K562 (cell line): ENCODE measurements around the gene HMOX1. TPM values are rescaled to one million over a fixed set of nuclear protein-coding genes. Genes with fewer than 3 reads are reported as not detected.
A peak's percentile ranks its signal among the peaks of the same experiment; 100 is the strongest.

Source experiments
- DMBX1 ChIP-seq: fragments of 250-450 bp; sonication (Bioruptor Pico); IDR thresholded peaks from 2 replicates; pipeline ENCODE4 v1.8.0; 2022; ENCODE audit warnings: inconsistent platforms, mild to moderate bottlenecking, moderate library complexity, borderline replicate concordance
- POLR2A ChIP-seq: fragments of 450-650 bp; conservative IDR thresholded peaks from 2 replicates; pipeline ENCODE4 v1.6.1; 2016
- POLR2G ChIP-seq: fragments of 200-400 bp; formaldehyde crosslinking; IDR thresholded peaks from 2 replicates; pipeline ENCODE4 v1.6.1; 2017; ENCODE audit warnings: low read depth, mild to moderate bottlenecking, antibody characterized with exemption, low read length, moderate library complexity
- REST ChIP-seq, 2 experiments: fragments of 450-650 bp; formaldehyde crosslinking in 1 of 2; IDR thresholded peaks; 2 replicates each; pipeline versions ENCODE4 v1.4.0 to v1.6.1; 2014 to 2020; ENCODE audit warnings: mild to moderate bottlenecking in 2 of 2, borderline replicate concordance in 1 of 2, low read depth in 1 of 2
- SP2 ChIP-seq: IDR thresholded peaks from 2 replicates; pipeline ENCODE4 v1.6.1; 2011; ENCODE audit warnings: mild to moderate bottlenecking, low read depth, low read length, moderate library complexity; ENCODE audit not compliant: poor library complexity, severe bottlenecking; ENCODE audit errors: extremely low read depth
- THRAP3 ChIP-seq: fragments of 450-650 bp; IDR thresholded peaks from 2 replicates; pipeline ENCODE4 v1.6.1; 2016; ENCODE audit warnings: mild to moderate bottlenecking, inconsistent platforms, borderline replicate concordance
- TRIM24 ChIP-seq, 2 experiments: fragments of 450-650 bp; IDR thresholded peaks; 2 replicates each; pipeline ENCODE4 v1.6.1; 2016
- ZNF12 ChIP-seq: sonication (generic); formaldehyde crosslinking; IDR thresholded peaks from 2 replicates; pipeline ENCODE4 v1.4.0; 2020; ENCODE audit warnings: mild to moderate bottlenecking, missing genetic modification reagents
- ZNF609 ChIP-seq: sonication (generic); formaldehyde crosslinking; IDR thresholded peaks from 2 replicates; pipeline ENCODE4 v1.8.1; 2023; ENCODE audit warnings: missing genetic modification reagents, mild to moderate bottlenecking, borderline replicate concordance
- ZNF740 ChIP-seq, 3 experiments: fragments of 200-800 bp in 1 of 3; sonication (Bioruptor generic) in 1 of 3; sonication (generic) in 1 of 3; formaldehyde crosslinking in 1 of 3; IDR thresholded peaks; 2 replicates each; pipeline versions ENCODE4 v1.6.1 to v1.8.0; 2016 to 2022; ENCODE audit warnings: mild to moderate bottlenecking in 2 of 3, missing compliant biosample characterization in 2 of 3, missing genetic modification characterization in 2 of 3, missing genetic modification reagents in 1 of 3
- ZNF785 ChIP-seq: fragments of 250-450 bp; sonication (Bioruptor Pico); IDR thresholded peaks from 2 replicates; pipeline ENCODE4 v1.4.0; 2020; ENCODE audit warnings: mild to moderate bottlenecking
- polyA plus RNA-seq, 8 experiments: library from polyadenylated mRNA; depleted of rRNA in 4 of 8; stranded (reverse) in 5 of 8; unstranded in 3 of 8; fragments of >200 nt; fragmentation: Nextera tagmentation in 2 of 8; fragmentation: Illumina TruSeq in 1 of 8; extraction: Ambion mirVana in 2 of 8; extraction: Trizol in 1 of 8; gene quantifications; 2 replicates each; pipeline versions ENCODE4 v1.2.1 to v1.2.3, GENCODE V29; 2011 to 2014; ENCODE audit warnings: inconsistent platforms in 1 of 8, missing spikeins in 1 of 8
- total RNA-seq, 7 experiments: library from RNA; depleted of rRNA in 6 of 7; stranded (reverse); fragments of >200 nt in 6 of 7; fragmentation: Illumina TruSeq in 2 of 7; extraction: Trizol in 2 of 7; gene quantifications; 2 replicates each; pipeline versions ENCODE4 v1.2.1 to v1.2.3, GENCODE V29; 2011 to 2021; ENCODE audit warnings: low replicate concordance in 1 of 7

The HMOX1 gene
- total and polyA plus RNA-seq, 9 of the 15 experiments (the other 6 are each of a cell fraction or from before 2014, with no cell fraction given) = not detected

- TF ChIP-seq ZNF785 (CRISPR knock-in tag) (no peak), ZNF609 (CRISPR knock-in tag) (no peak), POLR2G (peak; percentile 89), TRIM24 (IDR thresholded peaks at IDR 0.05) (0 out of 4 replicates have a peak, but pooled peaks of 1 of the 2 experiments have one; percentile 21), ZNF12 (CRISPR knock-in tag) (no peak), DMBX1 (CRISPR knock-in tag) (no peak), SP2 (peak; percentile 58), THRAP3 (no peak), ZNF740 (CRISPR knock-in tag; IDR thresholded peaks at IDR 0.05) (no peak), ZNF740 (tag; IDR thresholded peaks at IDR 0.05) (no peak), POLR2A (peak; percentile 86), REST (IDR thresholded peaks at IDR 0.05; ENCODE audit: borderline replicate concordance) (no peak), REST (CRISPR knock-in tag; IDR thresholded peaks at IDR 0.05; ENCODE audit: low read depth) (no peak)
These were observed 19.0 kb downstream of the HMOX1 start, which contains the start of gene MCM5 (continued) for GRCh38 chr22:35399678-35400500.
